Measurements from ENCODE around the gene OGG1.
A peak's percentile ranks its signal among the peaks of the same experiment; 100 is the strongest.

OGG1 gene

DNA sequence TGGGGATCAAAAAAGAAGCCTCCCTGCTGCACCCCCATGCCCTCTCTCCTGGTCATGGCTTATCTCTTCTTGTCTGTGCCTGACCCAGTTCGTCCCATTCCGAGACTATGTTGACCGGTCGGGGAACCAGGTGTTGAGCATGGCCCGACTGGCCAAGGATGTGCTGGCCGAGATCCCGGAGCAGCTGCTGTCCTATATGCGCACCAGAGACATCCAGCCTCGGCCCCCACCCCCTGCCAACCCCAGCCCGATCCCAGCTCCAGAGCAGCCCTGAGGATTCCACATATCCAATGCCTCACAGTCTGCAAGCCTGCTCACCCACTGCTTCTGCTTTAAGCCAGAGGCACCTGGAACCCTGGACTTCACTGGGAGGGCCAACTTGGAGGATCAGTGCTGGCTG lies 20.3 kb upstream of the OGG1 start:
- DNase-seq, result no peak

DNA sequence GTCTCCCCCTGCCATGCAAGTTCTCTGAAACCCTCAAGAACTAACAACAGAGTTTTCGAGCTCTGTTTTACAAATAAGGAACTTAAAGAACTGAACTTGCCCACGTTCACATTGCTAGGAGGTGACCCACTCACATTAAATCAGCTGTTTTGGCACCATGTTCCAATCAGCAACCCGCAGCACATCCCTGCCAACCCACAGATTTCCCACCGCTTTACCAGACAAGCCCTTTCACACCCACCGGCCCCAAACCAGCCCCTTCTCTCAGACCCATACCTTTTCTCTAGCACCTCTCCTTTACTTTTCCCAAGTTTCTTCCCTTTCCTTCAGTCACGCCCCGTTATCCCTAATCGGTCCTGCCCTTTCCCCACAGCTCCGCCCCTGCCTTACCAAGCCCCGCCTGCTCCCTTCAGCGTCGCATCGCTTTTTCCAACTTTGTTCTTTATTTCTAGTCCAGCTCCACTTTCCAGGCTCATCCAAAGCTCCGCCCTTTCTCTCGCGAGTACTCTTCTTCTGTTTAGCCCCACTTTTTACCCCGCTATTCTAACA lies 19.0 kb upstream of the OGG1 start:
- DNase-seq, result no peak

DNA sequence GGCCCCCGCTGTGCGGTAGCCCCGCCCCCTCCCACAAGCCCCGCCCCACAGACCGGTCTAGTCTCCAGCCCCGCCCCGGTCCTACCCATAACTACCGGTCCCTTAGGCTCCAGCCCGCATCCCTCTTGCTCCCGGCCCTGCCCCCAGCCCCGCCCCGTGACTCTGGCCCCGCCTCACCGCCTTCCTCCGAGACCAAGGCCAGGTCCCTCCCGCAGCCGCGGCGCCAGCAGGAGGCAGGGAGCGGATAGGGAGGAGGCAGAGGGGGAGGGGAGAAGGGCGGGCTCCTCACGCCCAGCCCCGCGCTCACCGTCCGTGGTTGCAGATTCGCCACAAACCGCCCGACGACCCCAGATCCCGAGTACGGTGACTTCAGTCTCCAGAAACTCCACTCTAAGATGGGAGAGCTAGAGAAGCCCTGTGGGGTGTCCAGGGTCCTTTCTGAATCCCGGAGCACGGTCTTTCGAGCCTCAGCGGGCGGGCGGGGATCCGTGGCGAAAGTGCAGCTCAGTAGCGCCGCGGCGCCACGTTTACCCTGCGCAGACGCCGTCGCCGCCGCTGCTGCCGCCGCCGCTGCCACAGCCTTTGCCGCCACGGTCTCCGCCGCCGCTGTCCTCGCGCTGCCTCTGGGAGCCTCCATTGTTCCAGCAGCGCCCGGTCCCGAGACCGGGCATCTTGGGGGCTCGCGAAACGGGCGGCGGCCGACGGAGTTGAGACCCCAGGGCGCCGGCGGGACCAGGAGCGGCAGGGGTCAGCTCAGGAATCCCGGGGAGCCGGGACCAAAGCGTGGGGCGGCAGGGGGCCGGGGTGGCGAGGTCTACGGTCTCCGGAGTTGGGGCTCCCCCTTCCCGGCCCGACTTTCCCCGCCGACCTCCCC lies 18.3 kb upstream of the OGG1 start, which contains the start of gene BRPF1:
TSS of gene BRPF1 (plus strand) at position 530 of the 874 bp plus-strand sequence. CDS start 2,406 bp downstream, outside the sequence.
- peak; percentile 100 for DNase-seq

DNA sequence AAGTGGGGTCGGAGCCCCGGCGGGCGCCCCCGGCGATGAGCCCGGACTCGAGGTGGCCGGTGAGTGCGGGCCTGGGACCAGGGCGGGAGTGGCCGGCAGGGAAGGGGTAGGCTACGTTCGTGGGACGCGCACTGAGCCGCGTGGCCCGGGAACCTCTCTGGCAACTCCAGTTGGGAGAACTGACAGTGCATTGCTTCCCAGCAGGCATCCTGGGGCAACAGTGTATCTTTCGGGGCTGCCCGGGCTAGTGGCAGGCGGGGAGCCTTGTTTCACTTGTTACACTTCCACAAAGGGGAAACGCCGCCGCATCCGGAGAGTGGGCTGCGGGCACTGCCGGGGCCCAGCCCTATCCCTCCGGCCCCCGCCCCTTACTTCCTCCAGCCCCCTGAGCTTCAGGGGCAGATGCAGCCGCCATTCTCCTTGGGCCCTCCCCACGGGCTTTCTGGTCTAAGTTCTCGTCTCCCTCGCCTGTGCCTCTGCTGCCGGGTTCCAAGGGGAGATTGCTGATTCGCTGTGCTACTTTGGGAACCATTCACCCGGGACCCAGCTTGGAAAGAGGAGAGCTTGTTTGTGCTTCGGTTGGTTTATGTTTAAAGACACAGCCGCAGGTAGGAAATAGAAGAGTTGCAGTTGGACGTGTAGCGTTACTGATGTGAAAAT lies 17.5 kb upstream of the OGG1 start:
- DNase-seq, result peak; percentile 64

DNA sequence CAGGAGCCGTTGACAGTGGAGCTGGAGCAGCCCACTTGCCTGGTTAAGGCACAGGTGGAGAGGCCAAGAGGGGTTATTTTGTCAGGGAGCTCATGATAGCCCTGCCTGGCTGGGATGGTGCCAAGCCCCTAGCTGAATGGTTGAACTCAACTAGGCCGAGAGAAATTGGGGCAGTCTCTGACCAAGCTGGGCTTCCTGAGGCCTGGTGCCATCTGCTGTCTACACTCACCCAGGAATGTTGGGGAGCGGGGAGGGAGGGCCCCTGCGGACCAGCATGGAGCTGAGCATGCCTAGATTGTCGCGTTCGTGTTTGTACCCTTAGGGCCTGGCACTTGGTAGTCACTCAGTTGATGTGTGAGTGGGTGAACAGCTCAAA lies 17.0 kb upstream of the OGG1 start:
- DNase-seq, result no peak

DNA sequence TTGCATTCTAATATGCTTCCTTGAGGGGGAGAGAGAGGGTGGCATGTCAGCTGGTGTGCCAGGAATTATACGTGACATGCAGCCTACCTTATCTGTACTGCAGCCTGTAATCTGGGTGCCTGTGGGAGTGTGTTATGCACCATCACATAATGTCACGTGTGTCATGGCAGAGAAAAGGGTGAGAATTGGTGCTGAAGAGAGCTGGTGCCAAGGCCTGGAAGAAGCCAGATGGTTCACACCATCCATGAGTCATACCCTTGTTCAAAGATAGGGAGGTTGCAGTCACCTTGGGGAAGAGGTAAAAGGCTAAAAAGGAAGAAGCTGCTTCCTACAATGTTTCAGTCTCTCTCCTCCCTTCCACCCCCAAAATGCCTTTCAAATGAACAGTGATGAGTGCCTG lies 12.9 kb upstream of the OGG1 start:
- DNase-seq, result no peak

DNA sequence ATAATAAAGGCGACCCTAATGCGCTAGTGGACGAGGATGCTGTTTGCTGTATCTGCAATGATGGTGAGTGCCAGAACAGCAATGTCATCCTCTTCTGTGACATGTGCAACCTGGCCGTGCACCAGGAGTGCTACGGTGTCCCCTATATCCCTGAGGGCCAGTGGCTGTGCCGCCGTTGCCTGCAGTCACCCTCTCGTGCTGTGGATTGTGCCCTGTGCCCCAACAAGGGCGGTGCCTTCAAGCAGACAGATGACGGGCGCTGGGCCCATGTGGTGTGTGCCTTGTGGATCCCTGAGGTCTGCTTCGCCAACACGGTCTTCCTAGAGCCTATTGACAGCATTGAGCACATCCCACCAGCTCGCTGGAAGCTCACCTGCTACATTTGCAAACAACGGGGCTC lies 10.6 kb upstream of the OGG1 start:
- DNase-seq, result no peak

DNA sequence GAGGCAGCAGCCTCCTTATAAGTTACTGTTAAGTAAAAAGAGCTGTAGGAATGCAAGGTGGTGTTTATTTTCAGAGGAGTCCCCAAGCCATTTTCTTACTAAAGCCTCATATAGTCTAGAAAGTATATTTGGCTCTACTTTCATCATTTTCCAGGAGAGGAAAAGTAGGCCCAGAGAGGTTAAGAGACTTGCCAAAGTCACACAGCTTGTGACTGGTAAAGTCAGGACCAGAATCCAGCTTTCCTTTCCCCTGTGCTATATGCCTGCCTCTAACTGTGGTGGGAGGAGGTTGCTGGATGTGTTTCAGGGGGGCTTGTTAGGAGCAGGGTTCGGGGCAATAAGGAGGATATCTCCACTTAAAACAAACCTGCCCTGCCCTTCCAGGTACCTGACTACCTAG lies 7.2 kb upstream of the OGG1 start:
- DNase-seq, result no peak

DNA sequence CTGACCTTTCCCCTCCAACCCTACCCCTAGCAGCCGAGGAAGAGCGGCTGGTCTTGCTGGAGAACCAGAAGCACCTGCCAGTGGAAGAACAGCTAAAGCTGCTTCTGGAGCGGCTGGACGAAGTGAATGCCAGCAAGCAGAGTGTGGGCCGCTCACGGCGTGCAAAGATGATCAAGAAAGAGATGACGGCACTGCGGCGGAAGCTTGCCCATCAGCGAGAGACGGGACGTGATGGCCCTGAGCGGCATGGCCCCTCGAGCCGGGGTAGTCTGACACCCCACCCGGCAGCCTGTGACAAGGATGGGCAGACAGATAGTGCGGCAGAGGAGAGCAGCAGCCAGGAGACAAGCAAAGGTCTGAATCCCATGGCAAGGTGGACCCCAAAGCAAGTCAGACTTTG lies 6.2 kb upstream of the OGG1 start:
- DNase-seq, result no peak

DNA sequence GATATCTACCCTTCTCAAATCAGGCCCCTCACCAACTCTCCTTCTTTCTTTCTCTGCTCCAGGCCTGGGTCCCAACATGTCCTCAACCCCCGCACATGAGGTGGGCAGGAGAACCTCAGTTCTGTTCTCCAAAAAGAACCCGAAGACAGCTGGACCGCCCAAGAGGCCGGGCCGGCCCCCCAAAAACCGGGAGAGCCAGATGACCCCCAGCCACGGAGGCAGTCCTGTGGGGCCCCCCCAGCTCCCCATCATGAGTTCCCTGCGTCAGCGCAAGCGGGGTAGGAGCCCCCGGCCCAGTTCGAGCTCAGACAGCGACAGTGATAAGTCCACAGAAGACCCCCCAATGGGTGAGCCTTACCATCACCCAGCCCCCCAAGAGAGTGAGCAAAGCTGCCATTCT lies 5.6 kb upstream of the OGG1 start:
- DNase-seq, result no peak

DNA sequence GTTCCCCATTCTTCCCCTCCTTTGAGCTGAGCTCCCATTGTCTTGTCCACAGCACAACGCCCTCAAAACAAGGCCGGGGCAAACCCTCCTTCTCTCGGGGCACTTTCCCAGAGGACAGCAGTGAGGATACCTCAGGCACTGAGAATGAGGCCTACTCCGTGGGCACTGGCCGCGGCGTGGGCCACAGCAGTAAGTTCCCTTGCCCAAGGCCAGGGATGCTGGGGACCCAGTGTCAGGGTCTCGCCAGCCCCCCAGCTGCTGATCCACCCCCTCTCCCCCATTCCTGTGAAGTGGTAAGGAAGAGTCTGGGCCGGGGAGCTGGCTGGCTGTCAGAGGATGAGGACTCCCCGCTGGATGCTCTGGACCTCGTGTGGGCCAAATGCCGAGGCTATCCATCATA lies 4.2 kb upstream of the OGG1 start:
- no peak for DNase-seq

DNA sequence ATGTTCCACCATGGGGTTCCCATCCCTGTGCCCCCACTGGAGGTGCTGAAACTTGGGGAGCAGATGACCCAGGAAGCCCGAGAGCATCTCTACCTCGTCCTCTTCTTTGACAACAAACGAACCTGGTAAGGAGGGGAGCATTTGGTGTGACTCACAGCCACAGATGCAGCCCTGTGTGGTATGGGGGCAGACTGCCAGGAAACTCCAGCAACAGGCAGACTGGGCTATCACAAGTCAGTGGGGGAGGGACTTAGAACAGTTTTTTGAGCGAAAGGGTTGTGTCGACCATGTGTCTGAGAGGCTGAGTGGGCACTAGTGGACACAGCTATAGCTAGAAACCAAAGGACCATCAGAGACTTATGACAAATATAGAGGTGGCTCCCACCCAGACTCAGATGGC lies 3.4 kb upstream of the OGG1 start:
- no peak for DNase-seq

DNA sequence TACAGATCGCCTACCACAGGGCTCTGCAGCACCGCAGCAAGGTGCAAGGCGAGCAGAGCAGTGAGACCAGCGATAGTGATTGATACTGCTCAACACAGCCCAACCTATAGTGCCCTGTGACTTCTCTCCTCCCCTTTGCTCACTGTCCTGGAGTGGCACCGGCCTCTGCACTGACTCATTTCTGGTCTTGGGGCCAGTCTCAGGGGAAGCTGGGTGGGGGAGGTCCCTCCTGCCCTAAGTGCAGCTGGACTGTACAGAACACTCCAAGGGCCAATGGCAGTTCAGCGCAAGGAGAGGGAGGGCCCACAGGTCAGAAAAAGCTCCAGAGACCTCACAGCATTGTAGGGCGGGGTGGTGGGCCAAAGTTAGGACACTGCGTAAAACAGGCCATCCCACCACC lies 2.5 kb upstream of the OGG1 start:
- DNase-seq, result no peak

DNA sequence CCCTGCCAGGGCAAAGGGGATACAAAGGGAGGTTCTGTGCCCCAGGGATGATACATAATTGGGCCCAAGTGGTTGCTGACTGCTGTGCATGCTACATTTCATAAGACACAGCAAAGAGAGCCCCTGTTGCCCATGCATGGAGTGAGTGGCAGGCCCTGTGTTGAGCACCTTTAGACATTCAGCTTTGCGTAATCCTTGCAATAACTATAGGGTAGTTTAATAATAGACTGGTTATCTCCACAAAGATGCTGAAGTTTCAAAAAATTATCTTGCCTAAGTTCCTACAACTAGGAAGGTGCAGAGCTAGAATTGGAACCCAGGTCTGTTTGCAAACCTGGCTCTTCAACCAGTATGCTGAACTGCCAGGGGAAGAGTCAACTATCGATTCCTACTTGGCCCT lies 1.7 kb upstream of the OGG1 start:
- DNase-seq, result no peak

DNA sequence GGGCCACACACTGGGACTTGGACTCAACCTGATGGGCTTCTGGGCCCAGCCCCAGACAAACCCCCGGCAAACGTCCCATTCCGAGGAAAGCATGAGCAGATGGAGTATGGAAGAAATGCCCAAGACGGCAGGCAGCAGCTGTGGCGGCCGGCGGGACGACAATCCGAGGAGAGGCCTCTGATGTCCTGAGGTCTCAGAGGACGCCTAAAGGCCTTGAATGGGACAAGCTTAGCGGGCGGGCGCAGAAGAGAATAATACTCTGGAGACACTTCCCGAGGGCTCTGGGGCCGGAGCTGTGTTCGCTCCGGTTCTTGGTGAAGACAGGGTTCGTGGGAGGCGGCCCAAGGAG lies 482 bp upstream of the OGG1 start:
- DNase-seq, result no peak

DNA sequence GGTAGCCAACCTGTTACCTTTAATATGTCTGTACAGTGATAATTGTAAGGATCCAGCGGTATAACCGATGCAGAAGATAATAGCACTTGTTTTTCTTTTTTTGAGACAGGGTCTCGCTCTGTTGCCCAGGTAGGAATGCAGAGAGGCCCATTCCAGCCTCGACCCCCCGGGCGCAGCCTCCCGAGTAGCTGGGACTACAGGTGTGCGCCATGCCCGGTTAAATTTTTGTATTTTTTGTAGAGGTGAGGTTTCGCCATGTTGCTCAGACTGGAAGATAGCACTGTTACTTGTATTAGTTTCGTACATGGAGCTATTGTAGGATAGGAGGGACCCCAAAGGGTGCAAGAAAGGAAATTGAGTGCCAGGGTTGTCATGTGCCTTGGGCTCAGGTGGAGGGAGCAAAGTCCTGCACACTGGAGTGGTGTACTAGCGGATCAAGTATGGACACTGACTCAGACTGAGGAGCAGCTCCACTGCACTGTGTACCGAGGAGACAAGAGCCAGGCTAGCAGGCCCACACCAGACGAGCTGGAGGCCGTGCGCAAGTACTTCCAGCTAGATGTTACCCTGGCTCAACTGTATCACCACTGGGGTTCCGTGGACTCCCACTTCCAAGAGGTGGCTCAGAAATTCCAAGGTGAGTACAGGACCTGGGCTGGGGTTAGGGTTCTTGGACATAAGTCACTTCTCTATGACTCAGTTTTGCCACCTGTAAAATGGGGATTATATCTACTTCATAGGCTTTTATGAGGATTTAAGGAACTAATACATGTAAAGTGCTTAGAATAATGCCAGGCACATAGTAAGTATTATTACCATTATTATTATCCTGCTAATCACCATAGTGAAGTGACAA lies 1.0 kb downstream of the OGG1 start:
- DNase-seq, result no peak

DNA sequence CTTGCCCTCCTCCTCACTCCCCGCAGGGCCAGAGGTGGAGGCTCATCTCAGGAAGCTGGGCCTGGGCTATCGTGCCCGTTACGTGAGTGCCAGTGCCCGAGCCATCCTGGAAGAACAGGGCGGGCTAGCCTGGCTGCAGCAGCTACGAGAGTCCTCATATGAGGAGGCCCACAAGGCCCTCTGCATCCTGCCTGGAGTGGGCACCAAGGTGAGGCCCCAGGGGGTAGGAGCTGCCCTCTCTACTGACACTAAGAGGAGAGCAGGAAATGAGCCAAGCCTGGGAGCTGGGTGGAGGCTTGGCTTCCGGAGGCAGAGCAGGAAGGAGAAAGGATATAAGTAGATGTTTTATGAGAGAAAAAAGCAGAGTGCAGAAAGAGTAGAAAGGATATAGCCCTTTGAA lies 4.9 kb downstream of the OGG1 start:
- no peak for DNase-seq

DNA sequence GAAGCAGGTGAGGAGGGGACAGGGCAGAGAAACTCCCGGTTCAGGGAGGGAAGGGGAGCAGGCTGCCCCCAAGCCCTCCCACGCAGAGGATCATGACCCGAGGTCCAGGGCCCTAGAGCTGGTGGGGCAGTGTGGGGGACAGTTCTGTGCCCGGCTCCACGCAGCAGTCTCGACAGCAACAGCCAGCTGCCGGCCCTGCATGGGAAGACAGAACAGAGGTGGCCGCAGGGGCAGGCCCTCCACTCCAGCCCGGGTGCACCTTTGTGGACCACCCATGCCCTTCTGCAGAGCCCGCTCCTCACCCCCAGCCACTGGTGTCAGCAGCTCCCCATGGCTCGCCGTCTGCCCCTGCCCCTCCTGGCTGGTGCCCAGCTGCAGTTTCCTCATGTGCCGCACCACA lies 7.7 kb downstream of the OGG1 start:
- DNase-seq, result no peak

DNA sequence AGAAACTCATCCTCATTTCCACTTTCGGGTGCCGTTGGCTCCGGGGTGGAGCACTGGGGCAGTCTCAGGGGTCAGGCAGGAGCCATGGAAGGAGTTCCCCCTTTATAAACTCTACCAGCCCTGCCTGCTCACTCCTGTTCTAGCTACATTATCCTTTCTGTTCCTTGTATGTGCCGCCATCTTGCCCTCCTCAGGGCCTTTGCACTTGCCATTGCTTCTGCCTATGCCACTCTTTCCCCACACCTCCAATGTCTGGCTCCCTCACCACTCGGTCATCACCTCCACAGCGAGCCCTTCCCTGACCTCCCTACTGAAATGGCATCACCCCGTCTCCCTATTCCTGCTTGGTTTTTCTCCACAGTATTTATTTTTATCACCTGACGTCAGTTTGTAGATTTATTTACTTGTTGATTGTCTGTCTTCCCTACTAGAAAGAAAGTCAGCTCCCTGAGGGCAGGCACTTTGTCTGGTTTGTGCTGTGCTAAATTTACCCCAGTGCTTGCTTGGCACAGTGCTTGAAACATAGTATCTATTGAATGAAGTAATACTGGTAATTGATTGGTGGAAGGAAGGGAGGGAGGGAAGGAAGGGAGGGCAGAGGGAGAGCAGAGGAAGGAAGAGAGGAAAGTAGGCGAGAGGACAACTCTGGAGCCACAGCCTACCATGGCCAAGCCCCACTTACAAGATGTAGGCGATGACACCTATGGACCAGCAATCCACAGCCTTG lies 11.2 kb downstream of the OGG1 start:
- no peak for DNase-seq

DNA sequence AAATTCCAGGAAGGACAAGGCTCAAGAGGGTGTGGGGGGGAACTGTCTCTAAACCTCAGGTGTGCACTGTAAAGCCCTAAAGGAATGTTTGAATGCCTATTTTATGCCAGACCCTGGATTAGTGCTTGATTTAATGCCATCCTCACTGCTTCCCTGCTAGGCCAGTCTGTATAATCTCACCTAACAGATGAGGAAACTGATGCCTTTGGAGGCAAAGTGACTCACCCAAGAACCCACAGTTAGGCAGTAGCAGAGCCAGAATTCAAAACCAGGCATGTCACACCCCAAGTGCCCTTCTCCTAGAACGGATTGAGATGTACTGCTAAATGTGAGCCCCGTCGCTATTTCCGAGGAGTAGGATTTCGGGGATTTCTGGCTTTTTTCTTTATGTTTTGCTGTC lies 12.2 kb downstream of the OGG1 start:
- no peak for DNase-seq

DNA sequence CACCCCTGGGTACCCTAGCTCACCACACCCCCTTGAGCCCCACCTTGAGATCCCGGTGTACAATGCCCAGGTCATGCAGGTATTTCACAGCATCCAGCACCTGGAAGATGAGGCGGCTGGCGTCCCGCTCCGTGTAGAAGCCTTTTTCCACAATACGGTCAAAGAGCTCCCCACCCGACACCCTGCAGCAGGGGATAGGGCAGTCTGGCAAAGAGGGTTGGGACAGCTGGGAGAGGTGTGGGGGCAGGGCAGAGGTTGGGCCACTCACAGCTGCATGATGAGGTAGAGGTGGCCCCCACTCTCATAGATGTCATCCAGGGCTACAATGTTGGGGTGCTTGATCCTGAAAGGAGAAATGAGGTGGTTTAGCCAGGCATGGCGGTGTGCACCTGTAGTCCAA lies 13.1 kb downstream of the OGG1 start:
- no peak for DNase-seq

DNA sequence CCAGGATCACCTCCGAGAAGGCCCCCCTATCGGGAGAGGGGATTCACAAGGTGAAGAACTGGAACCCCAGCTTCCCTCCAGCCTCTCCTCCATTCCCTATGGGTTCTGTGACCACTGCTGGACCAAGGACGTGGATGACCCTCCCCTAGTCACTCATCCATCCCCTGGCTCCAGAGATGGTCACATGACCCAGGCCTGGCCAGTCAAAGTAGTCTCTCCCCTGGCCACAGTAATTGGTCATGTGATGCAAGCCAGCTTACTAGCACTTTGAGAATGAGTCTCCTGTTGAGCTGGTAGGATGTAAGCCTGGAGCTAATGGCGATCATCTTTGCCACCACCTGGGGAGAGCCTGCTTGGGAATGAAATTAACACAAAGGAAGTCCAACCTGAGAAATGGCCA lies 16.1 kb downstream of the OGG1 start:
- DNase-seq, result no peak

DNA sequence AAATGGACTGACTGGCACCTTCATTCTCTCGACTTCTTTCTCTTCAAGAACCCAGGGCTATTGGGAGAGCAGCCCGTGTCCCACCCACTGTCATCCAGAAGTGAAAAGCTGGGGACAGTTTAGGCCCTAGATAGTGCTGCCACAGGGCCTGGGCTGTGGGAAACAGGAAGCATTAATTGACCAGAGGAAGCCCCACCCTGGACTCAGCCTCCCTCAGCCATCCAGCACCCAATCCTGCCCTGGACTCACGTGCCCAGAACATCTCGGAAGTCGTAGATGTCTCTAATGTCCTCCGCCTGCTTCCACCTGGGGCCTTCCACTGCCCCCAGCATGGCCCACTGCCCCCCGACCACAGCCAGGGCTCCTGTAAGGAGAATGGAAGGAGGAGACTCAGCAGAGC lies 17.7 kb downstream of the OGG1 start:
- no peak for DNase-seq
